Measurements from ENCODE around the gene TTC39C.

TTC39C gene

DNA sequence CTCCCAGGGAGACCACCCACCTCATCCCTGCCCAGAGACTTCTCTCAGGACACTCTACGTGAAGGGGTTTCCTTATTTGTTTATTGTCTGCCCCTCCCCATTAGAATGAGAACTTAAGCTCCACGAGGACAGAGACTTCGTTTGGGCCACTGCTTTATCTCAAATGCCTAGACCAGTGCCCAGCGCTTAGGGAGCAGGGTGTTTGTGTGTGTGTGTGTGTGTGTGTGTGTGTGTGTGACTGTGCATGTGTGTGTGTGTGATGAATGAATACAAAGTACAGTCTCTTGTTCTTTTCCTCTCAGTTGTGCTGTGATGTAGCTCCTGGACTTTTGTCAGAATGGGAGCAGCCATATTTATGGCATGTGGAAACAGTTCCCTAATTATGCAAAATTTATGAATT is 89.9 kb downstream of the TTC39C start:
- no peak for DNase-seq (ENCODE audit: low spot score)
- in situ Hi-C loops (cut with MboI; ENCODE audit: low sequenced_read_pairs, unreplicated experiment), result no loop called here
- TF ChIP-seq, protein P1, sequence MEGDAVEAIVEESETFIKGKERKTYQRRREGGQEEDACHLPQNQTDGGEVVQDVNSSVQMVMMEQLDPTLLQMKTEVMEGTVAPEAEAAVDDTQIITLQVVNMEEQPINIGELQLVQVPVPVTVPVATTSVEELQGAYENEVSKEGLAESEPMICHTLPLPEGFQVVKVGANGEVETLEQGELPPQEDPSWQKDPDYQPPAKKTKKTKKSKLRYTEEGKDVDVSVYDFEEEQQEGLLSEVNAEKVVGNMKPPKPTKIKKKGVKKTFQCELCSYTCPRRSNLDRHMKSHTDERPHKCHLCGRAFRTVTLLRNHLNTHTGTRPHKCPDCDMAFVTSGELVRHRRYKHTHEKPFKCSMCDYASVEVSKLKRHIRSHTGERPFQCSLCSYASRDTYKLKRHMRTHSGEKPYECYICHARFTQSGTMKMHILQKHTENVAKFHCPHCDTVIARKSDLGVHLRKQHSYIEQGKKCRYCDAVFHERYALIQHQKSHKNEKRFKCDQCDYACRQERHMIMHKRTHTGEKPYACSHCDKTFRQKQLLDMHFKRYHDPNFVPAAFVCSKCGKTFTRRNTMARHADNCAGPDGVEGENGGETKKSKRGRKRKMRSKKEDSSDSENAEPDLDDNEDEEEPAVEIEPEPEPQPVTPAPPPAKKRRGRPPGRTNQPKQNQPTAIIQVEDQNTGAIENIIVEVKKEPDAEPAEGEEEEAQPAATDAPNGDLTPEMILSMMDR (IDR thresholded peaks at IDR 0.05; ENCODE audit: borderline replicate concordance, control extremely low read depth, extremely low read depth, insufficient read depth, missing control alignments), result no peak

DNA sequence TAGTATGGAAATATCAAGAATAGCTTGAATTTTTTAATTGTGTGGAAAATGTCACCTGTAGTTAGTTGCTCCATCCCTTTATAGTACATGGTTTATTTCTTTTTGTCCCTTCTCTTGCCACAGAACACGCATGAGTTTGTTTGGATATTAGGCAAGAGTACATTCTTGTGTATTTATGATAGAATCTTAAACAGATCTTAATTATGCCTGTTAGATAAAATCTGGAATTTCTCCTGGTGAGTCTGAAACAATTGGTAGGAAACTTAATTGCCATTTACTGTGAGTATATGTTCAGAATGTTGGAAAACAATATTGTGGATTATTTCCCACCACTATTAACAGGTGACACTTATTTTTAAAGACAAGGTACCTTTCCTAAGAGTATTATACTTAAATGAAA is 94.1 kb downstream of the TTC39C start:
- in situ Hi-C loops (cut with MboI; ENCODE audit: low sequenced_read_pairs, unreplicated experiment), result no loop called here
- no peak for DNase-seq (ENCODE audit: low spot score)
- TF ChIP-seq, protein P1 (IDR thresholded peaks at IDR 0.05; ENCODE audit: borderline replicate concordance, control extremely low read depth, extremely low read depth, insufficient read depth, missing control alignments), result no peak

DNA sequence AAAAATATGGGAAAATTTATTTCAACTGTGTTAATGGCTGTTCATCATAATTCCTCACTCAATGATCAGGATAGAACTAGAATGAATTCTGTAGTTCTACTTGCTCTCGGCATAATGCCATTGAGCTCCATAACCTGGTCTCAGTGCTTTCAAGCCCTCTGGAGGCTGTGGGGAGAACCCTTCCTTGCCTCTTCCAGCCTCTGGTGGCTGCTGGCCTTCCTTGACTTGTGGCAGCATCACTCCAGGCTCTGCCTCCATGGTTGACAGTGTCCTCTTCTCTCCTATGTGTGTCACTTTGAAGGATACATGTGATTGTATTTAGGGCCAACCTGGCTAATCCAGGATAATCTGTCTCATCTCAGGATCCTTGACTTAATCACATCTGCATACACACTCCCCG is 97.4 kb downstream of the TTC39C start:
- in situ Hi-C loops (cut with MboI; ENCODE audit: low sequenced_read_pairs, unreplicated experiment), result loop anchor here (10.0 kb wide), 1 partner anchor 287 kb away; no protein-coding TSS in a partner anchor
- TF ChIP-seq, protein P1 (IDR thresholded peaks at IDR 0.05; ENCODE audit: borderline replicate concordance, control extremely low read depth, extremely low read depth, insufficient read depth, missing control alignments), result no peak
- DNase-seq (ENCODE audit: low spot score), result no peak

DNA sequence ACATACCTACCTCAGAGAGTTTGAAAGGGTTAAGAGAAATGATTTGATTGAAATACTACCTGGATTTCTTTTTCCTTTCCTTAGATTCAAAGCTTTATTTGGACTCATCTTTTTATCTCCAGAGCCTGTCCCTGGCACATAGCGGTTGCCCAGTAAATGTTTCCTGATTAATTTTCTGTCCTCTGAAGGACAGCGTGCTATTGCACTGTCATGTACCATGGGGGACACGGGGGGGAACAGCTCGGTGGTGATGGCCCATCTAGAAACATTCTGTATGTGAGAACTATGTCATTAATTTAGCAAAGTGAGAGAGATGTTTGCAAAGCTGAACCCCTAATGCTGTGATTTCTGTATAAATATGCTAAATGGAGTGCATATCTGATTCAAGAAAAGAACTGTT is 97.9 kb downstream of the TTC39C start:
- TF ChIP-seq, protein P1 (IDR thresholded peaks at IDR 0.05; ENCODE audit: borderline replicate concordance, control extremely low read depth, extremely low read depth, insufficient read depth, missing control alignments), result no peak
- no peak for DNase-seq (ENCODE audit: low spot score)
- in situ Hi-C loops (cut with MboI; ENCODE audit: low sequenced_read_pairs, unreplicated experiment), result loop anchor here (10.0 kb wide), 1 partner anchor 288 kb away; no protein-coding TSS in a partner anchor

DNA sequence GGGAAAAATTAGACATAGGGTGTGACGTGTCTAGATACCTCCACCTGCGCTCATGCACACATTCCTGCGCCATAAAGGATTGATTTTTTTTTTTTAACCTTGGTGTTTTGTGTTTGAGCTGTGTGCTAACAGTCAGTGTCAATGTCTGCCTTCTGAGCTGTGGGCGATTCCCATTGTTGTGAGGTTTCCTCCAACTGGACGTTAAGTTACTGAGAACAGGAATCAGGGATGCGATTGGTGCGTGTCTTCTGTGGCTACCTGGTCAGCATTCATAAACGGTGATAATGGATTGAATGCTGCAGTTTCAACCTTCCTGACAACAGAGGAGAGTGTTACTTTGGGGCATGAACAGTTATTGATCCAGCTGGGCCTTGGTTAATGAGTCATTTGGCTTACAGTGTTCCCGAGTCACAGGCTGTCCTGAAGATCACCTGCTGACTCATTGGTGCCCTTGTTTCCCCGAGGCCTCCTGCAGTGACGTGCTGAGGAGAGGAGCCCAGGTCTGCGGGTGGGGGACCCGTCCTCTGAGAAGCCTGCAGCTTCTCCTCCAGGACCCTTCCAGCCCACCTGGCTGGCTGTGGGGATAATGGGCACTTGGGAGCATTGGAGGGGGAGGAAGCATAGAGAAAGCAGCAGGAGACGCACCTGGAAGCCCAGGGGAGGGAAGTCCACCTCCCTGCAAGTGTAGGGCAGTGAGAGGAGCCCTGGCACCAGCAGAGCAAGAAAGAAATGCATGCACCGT is 98.5 kb downstream of the TTC39C start:
- TF ChIP-seq, protein P1 (IDR thresholded peaks at IDR 0.05; ENCODE audit: borderline replicate concordance, control extremely low read depth, extremely low read depth, insufficient read depth, missing control alignments), result no peak
- no peak for DNase-seq (ENCODE audit: low spot score)
- in situ Hi-C loops (cut with MboI; ENCODE audit: low sequenced_read_pairs, unreplicated experiment), result loop anchor here (10.0 kb wide), 1 partner anchor 288 kb away; no protein-coding TSS in a partner anchor

DNA sequence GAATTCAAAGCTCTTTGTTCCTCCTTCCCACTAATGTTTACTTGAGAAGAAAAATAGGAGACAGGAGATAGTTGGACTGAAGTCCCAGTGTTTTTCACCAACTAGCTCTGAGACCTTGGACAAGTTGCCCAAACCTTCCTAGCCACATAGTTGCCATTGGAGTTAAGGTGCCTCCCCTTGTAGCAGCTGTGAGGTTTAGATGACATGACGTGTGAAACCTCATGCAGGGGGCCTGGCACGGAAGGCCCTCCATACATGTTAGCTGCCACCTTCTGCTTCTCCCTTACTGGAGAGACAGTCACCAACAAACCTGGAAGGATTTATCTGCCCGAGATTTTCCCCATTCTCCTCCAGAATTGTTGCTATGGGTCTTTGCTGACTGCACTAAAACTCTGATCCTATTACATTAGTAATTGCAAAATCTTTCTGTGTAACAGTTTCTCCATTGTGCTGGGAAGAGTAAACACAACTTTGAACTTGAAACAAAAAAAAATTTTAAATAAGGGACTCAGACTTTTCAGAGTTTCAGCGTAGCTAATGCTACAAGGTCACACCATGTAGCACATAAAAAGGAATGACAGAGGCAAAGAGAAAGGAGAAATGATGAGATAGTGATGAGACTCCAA is 100.5 kb downstream of the TTC39C start:
- in situ Hi-C loops (cut with MboI; ENCODE audit: low sequenced_read_pairs, unreplicated experiment), result loop anchor here (10.0 kb wide), 1 partner anchor 290 kb away; no protein-coding TSS in a partner anchor

More for the DNA sequence above, 100.5 kb downstream of the TTC39C start:
- DNase-seq (ENCODE audit: low spot score), result no peak
- TF ChIP-seq, protein P1 (IDR thresholded peaks at IDR 0.05; ENCODE audit: borderline replicate concordance, control extremely low read depth, extremely low read depth, insufficient read depth, missing control alignments), result no peak
